ENCODE results near the gene DUSP8. TPM values are rescaled to one million over a fixed set of nuclear protein-coding genes. Genes with fewer than 3 reads are reported as not detected.

Gene DUSP8
- total RNA-seq, 1 experiment from 2014 or later = 4.4 TPM

GRCh38 chr11:1516273-1517067 is 55.6 kb downstream of the DUSP8 start:
- peaks cover 18 to 41% of the 10 kb centered on the region in 2 experiments for H3K4me1 Mint-ChIP-seq
- no peak overlapping the region for H2BK120ac ChIP-seq (ENCODE audit: low read depth, low read length, poor library complexity, severe bottlenecking)
- no peaks in the 10 kb centered on the region for H3K36me3 Mint-ChIP-seq (ENCODE audit: insufficient read depth in 1 of 3, low read depth in 3 of 3)
- no peak for DNase-seq
- no peak overlapping the region for H3K18ac ChIP-seq (ENCODE audit: insufficient read length, low read depth, low read length)
- H3K4me1 ChIP-seq (ENCODE audit: insufficient read depth, low read length) = peaks cover 3% of the 10 kb centered on the region; the same call in 1 of the 2 replicates
- no peak overlapping the region for H2AK5ac ChIP-seq (ENCODE audit: insufficient read length, low read length)
- H2AFZ ChIP-seq (ENCODE audit: low read length) = no peak overlapping the region
- no peak for TF ChIP-seq CTCF (conservative IDR thresholded peaks at IDR 0.05)
- H3K27ac Mint-ChIP-seq = peak overlapping the region in 2 of 3 experiments; percentile 45 to 72; a peak in 3 of 7 replicates
- H3K9ac ChIP-seq (ENCODE audit: extremely low read depth, insufficient read length, low read length) = no peak overlapping the region
- no peak overlapping the region for H4K91ac ChIP-seq (ENCODE audit: insufficient read length, low read depth, low read length)
- H3K9me3 Mint-ChIP-seq = no peaks in the 10 kb centered on the region
- H2BK5ac ChIP-seq (ENCODE audit: insufficient read length, low read length) = no peak overlapping the region
- H2BK15ac ChIP-seq (ENCODE audit: low read depth, low read length) = no peak overlapping the region
- H2BK12ac ChIP-seq (ENCODE audit: insufficient read length, low read depth, low read length) = no peak overlapping the region
- H4K20me1 ChIP-seq (ENCODE audit: control insufficient read depth, insufficient read depth, insufficient read length) = no peaks in the 10 kb centered on the region
- H3K14ac ChIP-seq (ENCODE audit: insufficient read depth, low read length) = no peak overlapping the region; the same call in 1 of the 2 replicates
- H3K9me3 ChIP-seq (ENCODE audit: control insufficient read depth, low read depth, low read length) = no peaks in the 10 kb centered on the region
- no peak overlapping the region for H3K56ac ChIP-seq (ENCODE audit: insufficient read length, low read depth, low read length)
- H3K79me2 ChIP-seq (ENCODE audit: insufficient read depth, low read length) = no peaks in the 10 kb centered on the region
- no peak overlapping the region for H2BK20ac ChIP-seq (ENCODE audit: low read depth, low read length, poor library complexity, severe bottlenecking)
- H3K4me3 Mint-ChIP-seq = peak overlapping the region in 1 of 2 experiments; percentile 6; a peak in 1 of 5 replicates
- no peak overlapping the region for H3T11ph ChIP-seq (ENCODE audit: low read length)
- H3K23ac ChIP-seq (ENCODE audit: insufficient read length, low read depth, low read length) = no peak overlapping the region
- H3K79me1 ChIP-seq (ENCODE audit: insufficient read depth, low read depth, low read length, poor library complexity, severe bottlenecking) = peaks cover 2% of the 10 kb centered on the region
- H3K27me3 Mint-ChIP-seq (ENCODE audit: low read depth) = no peaks in the 10 kb centered on the region; the same call in 1 of the 2 replicates
- no peak overlapping the region for H4K5ac ChIP-seq (ENCODE audit: insufficient read length, low read depth, low read length)
- no peak overlapping the region for H3K4me2 ChIP-seq (ENCODE audit: insufficient read depth, insufficient read length, low read length)
- H3K27me3 ChIP-seq (ENCODE audit: insufficient read depth, low read length) = no peaks in the 10 kb centered on the region
- H3K4ac ChIP-seq (ENCODE audit: low read depth, low read length) = no peak overlapping the region
- H4K8ac ChIP-seq (replicated peaks; ENCODE audit: insufficient read length, low read depth, low read length) = no peak overlapping the region
- H3K27ac ChIP-seq (ENCODE audit: insufficient read length, low read depth, low read length) = no peak overlapping the region
- H3K23me2 ChIP-seq (ENCODE audit: insufficient read length, low read depth, low read length, poor library complexity, severe bottlenecking) = no peaks in the 10 kb centered on the region
- no CpG with 5 or more reads among the region's 19 CpGs for WGBS (ENCODE audit: extremely low coverage, insufficient read length, low lambda C conversion rate)
